NCI-H1436 treated with DMSO at 0.1 percent for 48 hours (cell line): Measurements from ENCODE around the gene HHATL.

Experiments used
- DNase-seq: peaks from one replicate; lab custom pipeline; 2025; lab: John Stamatoyannopoulos, UW

Gene HHATL

DNA sequence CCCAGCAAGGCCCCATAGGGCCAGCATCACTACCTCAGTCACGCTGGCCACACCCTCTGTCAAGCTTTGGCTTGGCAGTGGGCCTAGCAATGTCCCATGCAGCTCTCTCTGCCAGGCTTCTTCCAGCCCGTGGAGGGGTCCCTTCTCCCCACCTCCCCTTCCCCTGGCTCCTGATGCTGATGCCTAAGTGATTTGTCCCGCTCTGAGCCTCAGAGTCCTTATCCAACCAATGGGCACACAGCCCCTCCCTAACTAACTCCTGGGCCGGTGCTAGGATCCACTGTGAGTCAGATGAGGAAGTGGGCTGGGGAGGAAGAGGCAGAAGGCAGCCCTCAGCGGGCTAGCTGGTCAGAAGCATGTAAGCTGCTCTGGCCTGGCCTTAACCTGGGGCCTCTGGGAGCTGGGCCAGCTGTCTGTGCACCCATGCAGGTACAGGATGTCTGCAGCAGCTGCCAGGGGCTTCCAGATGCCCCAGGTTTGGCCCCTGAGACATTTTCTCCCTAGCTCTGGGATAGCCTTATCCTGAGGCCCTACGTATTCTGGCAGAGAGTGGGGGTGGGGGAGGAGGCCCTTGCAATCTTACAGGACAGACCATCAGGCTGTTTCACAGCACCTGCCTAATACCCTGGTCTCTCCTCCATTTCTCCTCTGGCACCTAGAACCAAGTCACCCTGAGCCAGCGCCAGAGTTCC is 49.8 kb downstream of the HHATL start:
- no peak for DNase-seq

DNA sequence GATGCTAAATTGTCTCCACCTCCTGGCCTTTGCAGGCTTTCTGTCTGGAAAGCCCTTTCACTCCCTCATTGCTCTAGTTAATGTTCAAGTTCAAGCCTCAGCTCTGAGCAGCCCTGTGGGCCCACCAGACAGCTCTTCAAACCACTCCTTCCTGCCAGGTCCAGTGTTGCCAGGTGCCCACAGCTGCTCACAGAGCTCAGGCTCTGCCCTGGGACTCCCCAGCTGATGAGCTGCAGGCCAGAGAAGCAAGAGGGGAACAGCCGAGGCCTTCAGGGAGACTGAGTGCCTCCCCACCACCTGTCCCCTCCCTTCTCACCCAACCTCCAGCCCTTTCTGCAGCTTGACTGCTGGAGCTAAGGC is 50.4 kb downstream of the HHATL start:
- no peak for DNase-seq

DNA sequence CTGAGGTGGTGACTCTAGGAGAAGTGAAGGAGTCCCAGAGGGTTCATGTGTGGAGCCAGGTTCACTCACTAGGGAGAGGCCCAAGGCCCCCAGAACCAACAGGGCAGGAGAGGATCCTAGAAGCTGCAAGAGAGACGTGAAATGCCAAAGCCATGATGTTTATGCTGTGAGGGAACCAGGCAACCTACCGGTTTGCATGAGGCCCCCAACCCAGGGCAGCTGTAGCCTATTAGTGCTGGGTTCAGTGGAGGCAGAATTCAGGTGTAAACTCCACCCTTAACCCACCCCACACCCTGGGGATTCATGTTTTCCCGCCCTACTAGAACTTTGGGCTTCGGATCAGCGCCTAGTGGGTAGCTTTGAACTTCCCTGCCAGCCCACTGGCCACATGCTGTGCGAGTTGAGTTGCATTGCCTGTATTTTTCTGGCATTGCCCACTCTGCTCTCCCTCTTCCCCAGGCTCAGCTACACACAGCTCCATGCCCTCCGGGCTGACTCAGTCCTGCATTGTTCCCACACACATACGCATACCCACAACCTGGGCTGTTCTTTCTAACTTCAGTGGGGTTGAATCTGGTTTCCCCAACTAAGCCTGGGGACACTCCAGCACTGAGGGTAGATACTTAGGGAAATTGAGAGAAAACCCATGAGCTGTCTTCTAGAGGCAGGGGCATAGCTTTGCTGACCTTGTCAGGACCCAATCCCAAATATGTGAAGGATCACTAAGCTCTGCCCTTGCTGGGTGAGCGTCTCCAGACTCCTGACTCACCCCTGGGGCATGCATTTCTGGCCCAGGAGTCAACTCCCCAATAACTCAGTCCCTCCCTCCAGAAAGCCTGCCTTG is 51.1 kb downstream of the HHATL start:
- DNase-seq: no peak

DNA sequence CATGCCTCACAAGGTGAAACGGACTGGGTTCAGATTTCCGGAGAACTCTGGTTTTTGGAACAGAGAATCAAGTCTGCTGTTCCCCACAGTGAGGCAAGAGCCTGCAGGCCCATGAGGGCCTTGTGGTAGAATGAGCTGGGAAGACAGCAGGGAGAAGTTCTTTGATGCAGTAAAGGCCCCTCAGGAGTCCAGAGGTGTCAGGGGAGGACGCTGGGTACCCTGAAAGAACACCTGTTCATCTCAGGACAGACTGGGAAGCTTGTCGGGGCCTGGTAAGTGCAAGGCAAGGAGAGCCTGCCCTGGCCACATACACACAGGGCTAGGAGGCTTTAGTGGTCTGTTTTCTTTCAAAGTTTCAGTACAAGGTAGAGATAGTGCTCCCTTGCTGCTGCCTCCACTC is 52.8 kb downstream of the HHATL start:
- no peak for DNase-seq

DNA sequence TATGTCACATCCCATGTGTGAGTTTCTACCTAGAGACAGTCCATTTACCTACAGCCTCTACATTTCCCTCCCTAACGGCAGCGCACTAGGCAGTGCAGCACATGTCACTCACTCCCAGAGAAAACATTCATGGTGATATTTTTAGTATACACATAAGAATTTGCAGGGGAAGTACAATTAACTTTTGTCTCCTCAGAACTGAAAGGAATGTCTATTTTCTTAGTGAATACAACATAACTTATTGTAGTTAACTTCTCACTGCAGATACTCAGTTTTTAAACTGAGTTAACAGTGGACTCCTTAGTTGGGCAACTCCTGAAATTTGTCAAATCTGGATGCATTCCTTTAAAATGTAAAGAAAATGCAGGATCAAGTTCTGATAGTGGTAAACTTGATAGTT is 53.6 kb downstream of the HHATL start:
- DNase-seq: no peak

DNA sequence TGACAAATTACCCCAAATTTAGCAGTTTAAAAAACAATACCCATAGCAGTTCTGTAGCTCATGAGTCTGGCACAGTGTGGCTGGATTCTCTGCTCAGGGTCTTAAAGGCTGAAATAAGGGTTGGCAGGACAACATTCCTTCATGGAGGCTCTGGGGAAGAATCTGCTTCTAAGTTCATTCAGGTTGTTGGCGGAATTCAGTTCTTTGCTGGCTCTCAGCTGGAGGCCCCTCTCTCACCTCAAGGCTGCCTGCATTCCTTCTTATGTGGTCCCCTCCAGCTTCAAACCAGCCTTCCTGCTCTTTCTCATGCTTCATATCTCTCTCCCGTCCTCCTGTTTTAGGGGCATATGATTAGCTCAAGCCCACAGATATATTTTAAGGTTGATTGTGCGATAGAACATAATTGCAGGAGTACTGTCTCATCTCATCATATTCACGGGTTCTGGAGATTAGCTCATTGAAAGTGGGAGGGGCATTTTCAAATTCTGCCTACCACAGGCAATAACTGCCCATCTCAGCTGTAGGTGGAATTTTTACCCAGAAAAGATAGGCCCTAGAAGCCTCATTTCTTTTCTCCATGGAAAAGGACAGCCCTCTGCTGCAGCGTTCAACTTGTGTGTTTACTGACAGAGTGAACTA is 54.7 kb downstream of the HHATL start:
- DNase-seq: no peak
